ENCODE results near the gene TMEM135. TPM values are rescaled to one million over a fixed set of nuclear protein-coding genes. Genes with fewer than 3 reads are reported as not detected.

TMEM135 gene
- total RNA-seq, 1 donor from 2014 or later, result 46.4 TPM

DNA sequence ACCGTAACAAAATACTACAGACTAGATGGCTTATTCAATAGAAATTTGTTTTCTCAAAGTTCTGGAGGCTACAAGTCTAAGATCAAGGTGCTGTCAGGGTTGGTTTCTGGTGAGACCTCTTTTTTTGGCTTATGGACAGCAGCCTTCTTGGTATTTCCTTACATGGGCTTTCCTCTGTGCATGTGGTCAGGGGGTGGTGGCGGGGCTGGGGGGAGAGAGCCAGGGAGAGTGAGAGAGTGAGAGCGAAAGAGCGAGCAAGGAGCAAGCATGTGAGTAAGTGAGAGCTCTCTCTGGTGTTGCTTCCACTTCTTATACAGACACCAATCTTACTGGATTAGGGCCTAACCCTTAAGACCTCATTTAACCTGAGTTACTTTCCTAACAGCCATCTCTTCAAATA lies 181.5 kb downstream of the TMEM135 start:
- Histone ChIP-seq H3K4me3 (no peak overlapping the region), H3K36me3 (no peaks in the 10 kb centered on the region), H3K27ac (peak overlapping the region; percentile 7), H3K4me1 (no peaks in the 10 kb centered on the region), H3F3A (ENCODE audit: low read depth) (no peaks in the 10 kb centered on the region), H3K9me3 (ENCODE audit: low read depth) (no peaks in the 10 kb centered on the region), H2AFZ (replicated peaks) (no peak overlapping the region), H3K4me2 (no peak overlapping the region), H3K9ac (no peak overlapping the region), H4K20me1 (ENCODE audit: low read depth) (no peaks in the 10 kb centered on the region), H3K27me3 (no peaks in the 10 kb centered on the region), H3K79me2 (ENCODE audit: low read depth) (no peaks in the 10 kb centered on the region)
- H3K36me3 Mint-ChIP-seq, result peaks cover 2% of the 10 kb centered on the region
- DNase-seq (ENCODE audit: low spot score), result peak; percentile 5
- no peak overlapping the region for H3K27ac Mint-ChIP-seq
- H3K4me1 Mint-ChIP-seq, result no peaks in the 10 kb centered on the region
- no peak overlapping the region for H3K4me3 Mint-ChIP-seq
- TF ChIP-seq EZH2 (IDR thresholded peaks at IDR 0.05) (no peak), EZH2phosphoT487 (IDR thresholded peaks at IDR 0.05) (no peak)
- TF ChIP-seq, protein P1, sequence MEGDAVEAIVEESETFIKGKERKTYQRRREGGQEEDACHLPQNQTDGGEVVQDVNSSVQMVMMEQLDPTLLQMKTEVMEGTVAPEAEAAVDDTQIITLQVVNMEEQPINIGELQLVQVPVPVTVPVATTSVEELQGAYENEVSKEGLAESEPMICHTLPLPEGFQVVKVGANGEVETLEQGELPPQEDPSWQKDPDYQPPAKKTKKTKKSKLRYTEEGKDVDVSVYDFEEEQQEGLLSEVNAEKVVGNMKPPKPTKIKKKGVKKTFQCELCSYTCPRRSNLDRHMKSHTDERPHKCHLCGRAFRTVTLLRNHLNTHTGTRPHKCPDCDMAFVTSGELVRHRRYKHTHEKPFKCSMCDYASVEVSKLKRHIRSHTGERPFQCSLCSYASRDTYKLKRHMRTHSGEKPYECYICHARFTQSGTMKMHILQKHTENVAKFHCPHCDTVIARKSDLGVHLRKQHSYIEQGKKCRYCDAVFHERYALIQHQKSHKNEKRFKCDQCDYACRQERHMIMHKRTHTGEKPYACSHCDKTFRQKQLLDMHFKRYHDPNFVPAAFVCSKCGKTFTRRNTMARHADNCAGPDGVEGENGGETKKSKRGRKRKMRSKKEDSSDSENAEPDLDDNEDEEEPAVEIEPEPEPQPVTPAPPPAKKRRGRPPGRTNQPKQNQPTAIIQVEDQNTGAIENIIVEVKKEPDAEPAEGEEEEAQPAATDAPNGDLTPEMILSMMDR (IDR thresholded peaks at IDR 0.05), result no peak
- H3K27me3 Mint-ChIP-seq (ENCODE audit: insufficient read depth, low read depth), result no peaks in the 10 kb centered on the region
- peaks cover 2% of the 10 kb centered on the region for H3K9me3 Mint-ChIP-seq

- Mint-ChIP-seq H3K36me3 (peaks cover 2% of the 10 kb centered on the region), H3K4me1 (no peaks in the 10 kb centered on the region), H3K4me3 (no peak overlapping the region), H3K27me3 (ENCODE audit: insufficient read depth, low read depth) (no peaks in the 10 kb centered on the region), H3K27ac (no peak overlapping the region), H3K9me3 (peaks cover 2% of the 10 kb centered on the region)
- Histone ChIP-seq H3K27ac (no peak overlapping the region), H3K79me2 (ENCODE audit: low read depth) (no peaks in the 10 kb centered on the region), H3K9ac (no peak overlapping the region), H3K4me3 (no peak overlapping the region), H4K20me1 (ENCODE audit: low read depth) (no peaks in the 10 kb centered on the region), H3K4me1 (no peaks in the 10 kb centered on the region), H2AFZ (replicated peaks) (no peak overlapping the region), H3K27me3 (no peaks in the 10 kb centered on the region), H3K36me3 (no peaks in the 10 kb centered on the region), H3K4me2 (no peak overlapping the region), H3K9me3 (ENCODE audit: low read depth) (no peaks in the 10 kb centered on the region), H3F3A (ENCODE audit: low read depth) (no peaks in the 10 kb centered on the region)
- DNase-seq (ENCODE audit: low spot score), result no peak
- TF ChIP-seq EZH2 (IDR thresholded peaks at IDR 0.05) (no peak), EZH2phosphoT487 (IDR thresholded peaks at IDR 0.05) (no peak)
Observed at GRCh38 chr11:87223816-87224215, 186.1 kb downstream of the TMEM135 start.

DNA sequence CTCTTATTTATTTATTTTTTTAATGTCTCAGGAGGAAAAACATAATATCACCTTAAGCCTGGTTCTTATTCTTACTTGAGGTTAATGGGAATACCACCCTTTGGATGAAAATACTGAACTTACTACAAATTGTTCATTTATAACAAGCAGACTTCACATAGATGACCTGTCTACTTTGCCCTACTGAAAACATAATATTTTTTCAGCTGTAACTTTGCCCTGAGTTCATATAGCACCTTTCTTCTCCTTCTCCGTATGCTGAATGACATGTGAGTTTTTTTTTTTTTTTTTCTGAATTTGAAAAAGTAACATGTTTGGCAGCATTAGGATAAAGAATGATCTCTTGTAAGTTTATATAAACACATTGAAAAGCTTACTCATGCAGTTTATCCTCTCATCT lies 186.8 kb downstream of the TMEM135 start:
- no peak for DNase-seq (ENCODE audit: low spot score)
- Histone ChIP-seq H3K4me2 (no peak overlapping the region), H3K36me3 (no peaks in the 10 kb centered on the region)

DNA sequence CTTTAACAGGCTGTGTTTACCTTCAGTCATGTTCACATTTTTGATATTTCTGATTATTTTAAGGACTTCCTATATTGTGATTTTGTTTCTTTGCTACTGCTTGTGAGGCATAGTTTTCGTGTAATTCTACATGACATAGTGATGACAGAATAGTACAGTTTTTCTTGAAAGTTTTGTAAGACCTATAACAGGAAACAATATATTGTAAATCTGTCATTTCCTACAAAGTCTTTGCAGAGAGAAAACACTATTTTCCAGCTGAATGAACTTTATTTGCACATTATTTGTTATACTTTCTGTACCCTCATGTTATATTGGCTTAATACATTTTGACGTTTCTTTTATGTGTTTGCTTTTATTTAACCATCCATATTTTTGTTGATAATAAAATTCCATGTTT lies 191.1 kb downstream of the TMEM135 start:
- Mint-ChIP-seq H3K9me3 (peaks cover 12% of the 10 kb centered on the region), H3K4me3 (no peak overlapping the region), H3K27me3 (ENCODE audit: insufficient read depth, low read depth) (peaks cover 2% of the 10 kb centered on the region), H3K27ac (no peak overlapping the region), H3K4me1 (no peaks in the 10 kb centered on the region), H3K36me3 (peaks cover 7% of the 10 kb centered on the region)
- H2AFZ ChIP-seq (replicated peaks), result no peak overlapping the region
- no peaks in the 10 kb centered on the region for H3F3A ChIP-seq (ENCODE audit: low read depth)
- H3K27ac ChIP-seq, result no peak overlapping the region
- no peak overlapping the region for H3K4me3 ChIP-seq
- no peak overlapping the region for H3K4me2 ChIP-seq
- no peak overlapping the region for H3K9ac ChIP-seq
- no peaks in the 10 kb centered on the region for H3K36me3 ChIP-seq
- no peaks in the 10 kb centered on the region for H3K79me2 ChIP-seq (ENCODE audit: low read depth)
- DNase-seq (ENCODE audit: low spot score), result no peak
- TF ChIP-seq EZH2phosphoT487 (IDR thresholded peaks at IDR 0.05) (no peak), EZH2 (IDR thresholded peaks at IDR 0.05) (no peak)
- TF ChIP-seq, protein P1 (IDR thresholded peaks at IDR 0.05), result no peak
- H3K27me3 ChIP-seq, result no peaks in the 10 kb centered on the region
- H3K9me3 ChIP-seq (ENCODE audit: low read depth), result no peaks in the 10 kb centered on the region
- no peaks in the 10 kb centered on the region for H4K20me1 ChIP-seq (ENCODE audit: low read depth)
- H3K4me1 ChIP-seq, result no peaks in the 10 kb centered on the region

More for the DNA sequence above, 186.8 kb downstream of the TMEM135 start:
- H3K9me3 ChIP-seq (ENCODE audit: low read depth), result no peaks in the 10 kb centered on the region
- H3K27me3 ChIP-seq, result no peaks in the 10 kb centered on the region
- TF ChIP-seq, protein P1 (IDR thresholded peaks at IDR 0.05), result no peak
- TF ChIP-seq EZH2 (IDR thresholded peaks at IDR 0.05), result no peak
- no peak for TF ChIP-seq EZH2phosphoT487 (IDR thresholded peaks at IDR 0.05)
- Mint-ChIP-seq H3K9me3 (no peaks in the 10 kb centered on the region), H3K4me3 (no peak overlapping the region), H3K27me3 (ENCODE audit: insufficient read depth, low read depth) (no peaks in the 10 kb centered on the region), H3K36me3 (peaks cover 2% of the 10 kb centered on the region), H3K4me1 (no peaks in the 10 kb centered on the region), H3K27ac (no peak overlapping the region)
- H3K27ac ChIP-seq, result no peak overlapping the region
- no peaks in the 10 kb centered on the region for H3K4me1 ChIP-seq
- H3K79me2 ChIP-seq (ENCODE audit: low read depth), result no peaks in the 10 kb centered on the region
- no peak overlapping the region for H3K9ac ChIP-seq
- no peak overlapping the region for H2AFZ ChIP-seq (replicated peaks)
- no peak overlapping the region for H3K4me3 ChIP-seq
- no peaks in the 10 kb centered on the region for H3F3A ChIP-seq (ENCODE audit: low read depth)
- H4K20me1 ChIP-seq (ENCODE audit: low read depth), result no peaks in the 10 kb centered on the region

All from neural progenitor cell (in vitro differentiated cells).